Heart right ventricle (tissue), 16 donors: ENCODE data around the gene QSOX1. TPM values are rescaled to one million over a fixed set of nuclear protein-coding genes. Genes with fewer than 3 reads are reported as not detected.

Experiments
- ATAC-seq, 8 donors: fragments of 200-7000 bp; cut with Tn5 transposase; one replicate each; pipeline ENCODE4 v1.9.1; 2020; ENCODE audit warnings: mild to moderate bottlenecking in 8 of 8, moderate library complexity in 8 of 8, moderate number of reproducible peaks in 1 of 8
- DNase-seq, 2 donors: peaks; one replicate each; pipeline ENCODE4 v3.0.0-alpha.2; 2020
- H3K27ac ChIP-seq, 10 donors: fragments of 200-600 bp; sonication (generic) in 2 of 10; one replicate each; pipeline versions ENCODE4 v1.5.0 to v1.8.0; 2020 to 2022; ENCODE audit warnings: mild to moderate bottlenecking in 3 of 10
- H3K27me3 ChIP-seq, 7 donors: fragments of 200-600 bp; one replicate each; pipeline ENCODE4 v1.8.0; 2021 to 2022; ENCODE audit warnings: mild to moderate bottlenecking in 2 of 7
- H3K36me3 ChIP-seq, 9 donors: fragments of 200-600 bp; sonication (generic) in 1 of 9; one replicate each; pipeline versions ENCODE4 v1.5.0 to v1.8.0; 2020 to 2022; ENCODE audit warnings: mild to moderate bottlenecking in 2 of 9
- H3K4me1 ChIP-seq, 9 donors: fragments of 200-600 bp; sonication (generic) in 1 of 9; one replicate each; pipeline versions ENCODE4 v1.5.0 to v1.8.0; 2020 to 2022; ENCODE audit warnings: mild to moderate bottlenecking in 4 of 9
- H3K4me3 ChIP-seq, 10 donors: fragments of 200-600 bp; sonication (generic) in 2 of 10; one replicate each; pipeline versions ENCODE4 v1.5.0 to v1.8.0; 2020 to 2022; ENCODE audit warnings: mild to moderate bottlenecking in 7 of 10, moderate library complexity in 2 of 10
- H3K9me3 ChIP-seq, 11 donors: fragments of 200-600 bp in 10 of 11; sonication (generic) in 2 of 11; one replicate each; pipeline versions ENCODE4 v1.5.0 to v1.8.0; 2013 to 2022; ENCODE audit warnings: mild to moderate bottlenecking in 2 of 11, control low read depth in 1 of 11, moderate library complexity in 1 of 11
- WGBS, 2 donors: extraction: QIAGEN DNeasy Blood & Tissue Kit; methylation state at CpG; one replicate each; pipeline ENCODE4 v1.1.7; 2013; ENCODE audit warnings: inconsistent platforms in 1 of 2; 5-methylcytosine and 5-hydroxymethylcytosine counted together
- intact Hi-C, 10 donors: fragments of 100-400 bp; cut with DNase I; formaldehyde crosslinking; loops; one replicate each; pipeline versions ENCODE4 v1.11.1 to v1.14.2; 2022
- polyA plus RNA-seq, 2 donors: library from polyadenylated mRNA; stranded (reverse); fragments of 200-250 nt; gene quantifications; one replicate each; pipeline ENCODE4 v1.2.3, GENCODE V29; 2013
- total RNA-seq, 10 donors: library from RNA; stranded (reverse); fragmentation: NEBNext Ultra II Directional in 3 of 10; extraction: Animal tissue kit (Norgen Biotek cat#: 25700) in 3 of 10; gene quantifications; one replicate each; pipeline versions ENCODE4 v1.2.1 to v1.2.4, GENCODE V29; 2021 to 2023
- TF ChIP-seq, protein P1 (sequence below), 9 donors: fragments of 200-600 bp; sonication (generic) in 2 of 9; IDR thresholded peaks; one replicate each; pipeline versions ENCODE4 v1.5.0 to v1.8.0; 2021 to 2022; ENCODE audit warnings: antibody characterized with exemption in 9 of 9, mild to moderate bottlenecking in 5 of 9, moderate library complexity in 1 of 9
- donor health status: Arrhythmogenic right ventricular cardiomyopathy.
- donor health status: ischemic (EF 13 %, LVEDD 7.1; RV severe dilation, severe dysfunction).
- donor health status: healthy with polysubstance abuse.
- donor health status: DM: no; HTN: yes; CAD: no.
- donor health status: DM: no; HTN: no; CAD: no.
- donor health status: ischemic (EF 25% LVEDD 6.9; RV normal size, moderate dysfunction).
- donor health status: ischemic (EF 25% LVEDD 5.7; RV mildly dilated, moderate dysfunction).
- donor health status: healthy.
- donor health status: DM: yes; HTN: yes; CAD: no.
- donor health status: Ischemic cardiomyopathy.
- donor health status: ischemic (EF 35%, LVEDD 5.7; RV mildly dilated, moderate dysfunction).
- donor health status: nonischemic (EF 11% LVEDD 7.7; RV severe dilation, severe dysfunction).
- donor health status: DM: yes; HTN: yes; CAD: no.
- donor health status: PGD.
- donor health status: ischemic (EF 29% LVEDD 5.4; RV normal size, mild dysfunction).
- donor health status: nonischemic (EF 23%, LVEDD 6.1; RV moderate dilation, normal function).

The QSOX1 gene
- total and polyA plus RNA-seq, 12 donors = 43.5 to 198 (median 84.6) TPM

DNA sequence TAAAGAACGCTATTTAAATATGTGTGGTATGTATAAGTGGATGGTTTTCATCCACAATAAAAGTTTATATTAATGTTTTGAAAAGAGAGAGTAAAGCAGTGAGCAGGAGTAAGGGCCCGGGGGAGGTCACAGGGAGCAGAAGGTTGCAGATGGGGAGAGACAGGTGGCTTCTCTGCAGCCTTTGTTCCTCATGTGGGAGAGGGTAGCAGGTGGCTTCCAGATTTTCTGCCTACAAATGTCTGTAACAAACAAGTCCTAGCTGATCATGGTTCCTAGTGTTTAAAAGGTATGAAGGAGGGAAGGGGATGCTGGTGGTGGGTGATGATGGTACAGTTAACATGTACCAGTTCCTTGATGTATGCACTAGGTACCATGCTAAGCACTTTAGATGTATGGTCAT is 18.8 kb downstream of the QSOX1 start:
- Histone ChIP-seq H3K9me3 (no peaks in the 10 kb centered on the region), H3K36me3 (peaks cover 0 to 12% (median 0%) of the 10 kb centered on the region in 9 donors), H3K27me3 (no peaks in the 10 kb centered on the region), H3K27ac (peak overlapping the region; percentile 3 to 83 (median 66)), H3K4me3 (no peak overlapping the region), H3K4me1 (peaks cover 6 to 51% (median 33%) of the 10 kb centered on the region in 9 donors)
- no peak for ATAC-seq
- TF ChIP-seq, protein P1, sequence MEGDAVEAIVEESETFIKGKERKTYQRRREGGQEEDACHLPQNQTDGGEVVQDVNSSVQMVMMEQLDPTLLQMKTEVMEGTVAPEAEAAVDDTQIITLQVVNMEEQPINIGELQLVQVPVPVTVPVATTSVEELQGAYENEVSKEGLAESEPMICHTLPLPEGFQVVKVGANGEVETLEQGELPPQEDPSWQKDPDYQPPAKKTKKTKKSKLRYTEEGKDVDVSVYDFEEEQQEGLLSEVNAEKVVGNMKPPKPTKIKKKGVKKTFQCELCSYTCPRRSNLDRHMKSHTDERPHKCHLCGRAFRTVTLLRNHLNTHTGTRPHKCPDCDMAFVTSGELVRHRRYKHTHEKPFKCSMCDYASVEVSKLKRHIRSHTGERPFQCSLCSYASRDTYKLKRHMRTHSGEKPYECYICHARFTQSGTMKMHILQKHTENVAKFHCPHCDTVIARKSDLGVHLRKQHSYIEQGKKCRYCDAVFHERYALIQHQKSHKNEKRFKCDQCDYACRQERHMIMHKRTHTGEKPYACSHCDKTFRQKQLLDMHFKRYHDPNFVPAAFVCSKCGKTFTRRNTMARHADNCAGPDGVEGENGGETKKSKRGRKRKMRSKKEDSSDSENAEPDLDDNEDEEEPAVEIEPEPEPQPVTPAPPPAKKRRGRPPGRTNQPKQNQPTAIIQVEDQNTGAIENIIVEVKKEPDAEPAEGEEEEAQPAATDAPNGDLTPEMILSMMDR (IDR thresholded peaks at IDR 0.05) = no peak
- intact Hi-C loops = loop anchor here in 7 of 10 donors (5.0 to 10.0 kb wide), 6 partner anchors 59 to 469 kb away; partner anchors contain the start of gene TOR1AIP2 (in 1 of the 7)
- 94 to 98% methylated on average over 2 of the region's 2 CpGs for WGBS, 2 donors
- DNase-seq = no peak

DNA sequence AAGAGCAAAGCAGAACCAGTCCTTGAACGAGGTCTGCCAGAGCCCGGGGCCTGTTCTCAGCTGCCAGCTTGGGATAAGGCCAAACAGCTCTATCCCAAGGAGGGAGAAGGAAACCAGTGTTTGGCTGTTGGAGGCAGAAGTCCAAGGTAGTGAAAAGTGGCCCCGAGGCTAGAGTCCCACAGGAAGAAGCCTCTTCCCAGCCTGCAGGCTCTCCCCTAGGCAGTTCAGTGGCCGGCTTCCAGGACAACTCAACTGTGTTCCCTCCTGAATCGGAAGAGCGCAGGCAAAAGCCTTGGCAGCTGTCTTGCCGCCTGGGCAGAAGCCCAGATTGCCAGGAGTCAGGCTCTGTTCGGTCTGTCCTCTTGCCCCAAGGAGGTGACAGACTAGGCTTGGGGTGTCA is 19.3 kb downstream of the QSOX1 start:
- TF ChIP-seq, protein P1 (IDR thresholded peaks at IDR 0.05) = no peak
- Histone ChIP-seq H3K27me3 (no peaks in the 10 kb centered on the region), H3K36me3 (peaks cover 0 to 10% (median 0%) of the 10 kb centered on the region in 9 donors), H3K27ac (peak overlapping the region; percentile 3 to 83 (median 66)), H3K4me3 (no peak overlapping the region), H3K9me3 (no peaks in the 10 kb centered on the region), H3K4me1 (peaks cover 6 to 46% (median 31%) of the 10 kb centered on the region in 9 donors)
- intact Hi-C loops = loop anchor here in 8 of 10 donors (2.0 to 10.0 kb wide), 7 partner anchors 57 to 469 kb away; partner anchors contain the start of gene TOR1AIP2 (in 1 of the 8)
- DNase-seq = peak; percentile 84 to 87
- WGBS, 2 donors = 4 to 12% methylated on average over 8 of the region's 8 CpGs
- ATAC-seq = peak; percentile 73 to 88 (median 81)

DNA sequence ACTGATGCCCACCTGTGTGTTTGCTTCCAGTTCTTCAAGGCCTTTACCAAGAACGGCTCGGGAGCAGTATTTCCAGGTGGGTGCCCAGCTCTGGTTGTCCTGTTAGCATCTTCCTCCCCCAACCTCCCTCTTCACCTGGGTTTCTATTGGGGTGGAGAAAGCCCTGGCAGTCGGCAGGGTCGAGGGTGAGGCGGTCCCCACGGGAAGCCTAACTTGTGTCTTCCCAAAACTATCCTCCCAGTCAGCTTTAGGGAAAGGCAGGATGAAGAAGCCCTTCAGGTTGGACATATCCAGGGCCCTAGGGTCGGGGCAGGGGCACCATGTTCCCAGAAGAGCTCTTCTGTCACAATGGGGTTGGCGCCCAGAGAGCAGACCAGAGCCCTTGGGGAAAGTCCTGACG is 20.6 kb downstream of the QSOX1 start:
- H3K4me1 ChIP-seq = peaks cover 6 to 38% (median 25%) of the 10 kb centered on the region in 9 donors
- H3K4me3 ChIP-seq = no peak overlapping the region
- no peaks in the 10 kb centered on the region for H3K27me3 ChIP-seq
- H3K36me3 ChIP-seq = peaks cover 0 to 20% (median 0%) of the 10 kb centered on the region in 9 donors
- H3K9me3 ChIP-seq = no peaks in the 10 kb centered on the region
- peak in 3 of 8 donors; percentile 0 to 5 (median 3) for ATAC-seq
- 86 to 90% methylated on average over 9 of the region's 9 CpGs for WGBS, 2 donors
- H3K27ac ChIP-seq = peak overlapping the region; percentile 20 to 80 (median 62)
- intact Hi-C loops = loop anchor here (2.0 to 10.0 kb wide), 11 partner anchors 58 to 470 kb away; partner anchors contain the start of gene TOR1AIP2 (in 1 of the 10)
- DNase-seq = no peak
- TF ChIP-seq, protein P1 (IDR thresholded peaks at IDR 0.05) = no peak

DNA sequence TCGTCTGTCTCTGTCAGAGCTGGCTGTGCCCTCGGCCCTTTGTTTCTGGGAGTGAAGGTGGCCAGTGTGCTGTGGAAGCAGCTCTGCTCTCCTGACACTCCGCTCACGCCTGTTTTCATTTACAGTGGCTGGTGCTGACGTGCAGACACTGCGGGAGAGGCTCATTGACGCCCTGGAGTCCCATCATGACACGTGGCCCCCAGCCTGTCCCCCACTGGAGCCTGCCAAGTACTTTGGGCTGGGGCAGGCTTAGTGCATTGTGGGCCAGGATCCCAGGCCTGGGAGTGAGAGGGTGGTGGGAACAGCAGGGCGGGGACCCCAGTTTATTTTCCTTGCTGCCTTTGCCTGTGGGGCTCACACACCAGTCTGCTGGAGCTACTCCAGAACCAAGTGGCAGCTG is 21.1 kb downstream of the QSOX1 start:
- peaks cover 6 to 38% (median 25%) of the 10 kb centered on the region in 9 donors for H3K4me1 ChIP-seq
- DNase-seq (peak; percentile 51 to 67), ATAC-seq (peak; percentile 44 to 86 (median 73))
- peaks cover 0 to 20% (median 0%) of the 10 kb centered on the region in 9 donors for H3K36me3 ChIP-seq
- H3K4me3 ChIP-seq = no peak overlapping the region
- no peaks in the 10 kb centered on the region for H3K27me3 ChIP-seq
- TF ChIP-seq, protein P1 (IDR thresholded peaks at IDR 0.05) = no peak
- 41 to 57% methylated on average over 9 of the region's 9 CpGs for WGBS, 2 donors
- H3K27ac ChIP-seq = peak overlapping the region in 9 of 10 donors; percentile 30 to 80 (median 63)
- intact Hi-C loops = loop anchor here (2.0 to 10.0 kb wide), 12 partner anchors 59 to 471 kb away; partner anchors contain the start of gene TOR1AIP2 (in 1 of the 10)
- H3K9me3 ChIP-seq = no peaks in the 10 kb centered on the region
